Measurements from ENCODE around the gene SEC14L3.
"Not testable (repeated sequence)": the region's sequence is repeated elsewhere in the genome, so short reads cannot be mapped to it uniquely, and the experiment has no call there.

The SEC14L3 gene

GRCh38 chr22:30486661-30487115 is 14.9 kb upstream of the SEC14L3 start:
- in situ Hi-C loops (cut with MboI; ENCODE audit: low sequenced_read_pairs) = no loop called here

- in situ Hi-C loops (cut with MboI; ENCODE audit: low sequenced_read_pairs) = no loop called here
Measured at GRCh38 chr22:30486118-30486517, 14.3 kb upstream of the SEC14L3 start.

GRCh38 chr22:30485362-30485988 is 13.7 kb upstream of the SEC14L3 start:
- in situ Hi-C loops (cut with MboI; ENCODE audit: low sequenced_read_pairs) = no loop called here

DNA sequence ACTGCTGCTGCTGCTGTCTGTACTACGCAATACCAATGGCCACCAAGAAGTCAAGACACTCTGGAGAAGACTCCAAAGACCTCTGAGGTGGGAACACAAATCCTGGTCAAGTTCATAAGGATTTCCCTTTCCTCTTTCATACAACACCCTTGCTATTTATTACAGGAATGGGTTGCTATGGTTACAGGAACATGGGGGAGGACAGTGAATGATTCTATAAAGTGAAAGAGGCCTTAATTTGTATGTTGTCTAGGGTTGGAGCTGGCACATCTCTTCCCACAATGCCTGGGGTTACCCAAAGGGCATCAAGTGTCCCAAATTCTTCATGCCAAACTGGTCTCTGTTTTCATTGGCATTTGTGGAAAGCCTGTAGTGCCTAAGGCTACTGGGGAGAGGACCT is 11.4 kb upstream of the SEC14L3 start:
- in situ Hi-C loops (cut with MboI; ENCODE audit: low sequenced_read_pairs) = no loop called here

GRCh38 chr22:30481711-30482110 is 9.9 kb upstream of the SEC14L3 start:
- in situ Hi-C loops (cut with MboI; ENCODE audit: low sequenced_read_pairs) = no loop called here

DNA sequence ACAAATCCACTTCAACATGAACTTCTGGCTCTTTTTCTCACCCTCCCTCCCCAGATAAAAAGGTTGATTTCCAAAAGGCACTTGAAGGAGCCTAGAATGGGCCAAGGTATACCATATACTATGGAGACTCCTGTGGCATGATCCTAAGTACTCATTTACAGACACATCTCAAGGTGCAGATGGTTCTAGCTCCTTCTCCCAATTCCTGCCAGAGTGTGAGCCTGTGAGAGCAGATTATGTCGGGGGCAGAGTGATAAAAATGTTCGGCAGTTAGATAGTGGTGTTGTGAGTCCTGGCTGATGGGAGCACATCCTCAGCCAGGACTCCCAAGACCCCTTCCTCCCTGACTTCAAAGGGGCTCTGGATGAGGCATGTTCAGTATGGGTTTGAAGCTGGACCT is 8.2 kb upstream of the SEC14L3 start:
- in situ Hi-C loops (cut with MboI; ENCODE audit: low sequenced_read_pairs) = no loop called here

GRCh38 chr22:30474683-30475424 is 3.0 kb upstream of the SEC14L3 start:
- in situ Hi-C loops (cut with MboI; ENCODE audit: low sequenced_read_pairs) = no loop called here

GRCh38 chr22:30474121-30474520 is 2.3 kb upstream of the SEC14L3 start:
- in situ Hi-C loops (cut with MboI; ENCODE audit: low sequenced_read_pairs) = no loop called here

GRCh38 chr22:30472994-30473720 is 1.3 kb upstream of the SEC14L3 start:
- in situ Hi-C loops (cut with MboI; ENCODE audit: low sequenced_read_pairs) = no loop called here

GRCh38 chr22:30470655-30471054 is 1.2 kb downstream of the SEC14L3 start:
- in situ Hi-C loops (cut with MboI; ENCODE audit: low sequenced_read_pairs) = no loop called here

DNA sequence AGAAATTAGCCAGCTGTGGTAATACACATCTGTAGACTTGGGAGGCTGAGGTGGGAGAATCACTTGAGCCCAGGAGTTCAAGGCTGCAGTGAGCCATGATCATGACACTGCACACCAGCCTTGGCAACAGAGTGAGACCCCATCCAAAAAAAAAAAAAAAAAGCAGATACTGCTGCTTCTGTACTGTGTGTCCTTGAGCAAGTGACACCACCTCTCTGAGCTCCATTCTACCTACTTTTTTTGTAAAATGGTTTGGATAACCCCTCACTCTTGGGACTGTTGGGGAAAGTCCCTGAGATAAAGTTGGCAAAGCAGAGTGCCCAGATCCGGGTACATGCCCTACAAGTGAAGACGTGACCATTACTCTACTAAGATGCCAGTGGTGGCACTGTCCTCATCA is 2.7 kb downstream of the SEC14L3 start:
- in situ Hi-C loops (cut with MboI; ENCODE audit: low sequenced_read_pairs) = no loop called here

- in situ Hi-C loops (cut with MboI; ENCODE audit: low sequenced_read_pairs) = not testable (repeated sequence)
Measured at GRCh38 chr22:30460555-30460954, 11.3 kb downstream of the SEC14L3 start.

DNA sequence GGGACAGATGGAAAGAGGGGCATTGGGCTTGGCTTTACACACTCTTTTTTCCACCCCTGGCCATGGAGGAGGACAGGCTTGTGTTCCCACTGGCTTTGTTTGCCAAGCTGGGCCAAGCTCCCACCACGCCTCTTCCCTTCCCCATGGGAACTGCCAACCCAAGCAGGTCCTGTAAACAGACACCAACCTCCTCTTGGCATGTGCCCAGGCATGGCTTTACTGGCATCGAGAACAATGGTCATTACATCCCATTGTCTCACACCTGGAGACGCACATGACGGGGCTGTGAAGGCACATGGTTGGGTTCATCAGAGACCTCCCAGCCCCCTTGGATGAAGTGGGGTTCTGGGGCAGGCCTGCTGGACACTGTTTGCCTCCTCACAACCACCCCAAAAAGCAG is 11.7 kb downstream of the SEC14L3 start:
- in situ Hi-C loops (cut with MboI; ENCODE audit: low sequenced_read_pairs) = no loop called here

DNA sequence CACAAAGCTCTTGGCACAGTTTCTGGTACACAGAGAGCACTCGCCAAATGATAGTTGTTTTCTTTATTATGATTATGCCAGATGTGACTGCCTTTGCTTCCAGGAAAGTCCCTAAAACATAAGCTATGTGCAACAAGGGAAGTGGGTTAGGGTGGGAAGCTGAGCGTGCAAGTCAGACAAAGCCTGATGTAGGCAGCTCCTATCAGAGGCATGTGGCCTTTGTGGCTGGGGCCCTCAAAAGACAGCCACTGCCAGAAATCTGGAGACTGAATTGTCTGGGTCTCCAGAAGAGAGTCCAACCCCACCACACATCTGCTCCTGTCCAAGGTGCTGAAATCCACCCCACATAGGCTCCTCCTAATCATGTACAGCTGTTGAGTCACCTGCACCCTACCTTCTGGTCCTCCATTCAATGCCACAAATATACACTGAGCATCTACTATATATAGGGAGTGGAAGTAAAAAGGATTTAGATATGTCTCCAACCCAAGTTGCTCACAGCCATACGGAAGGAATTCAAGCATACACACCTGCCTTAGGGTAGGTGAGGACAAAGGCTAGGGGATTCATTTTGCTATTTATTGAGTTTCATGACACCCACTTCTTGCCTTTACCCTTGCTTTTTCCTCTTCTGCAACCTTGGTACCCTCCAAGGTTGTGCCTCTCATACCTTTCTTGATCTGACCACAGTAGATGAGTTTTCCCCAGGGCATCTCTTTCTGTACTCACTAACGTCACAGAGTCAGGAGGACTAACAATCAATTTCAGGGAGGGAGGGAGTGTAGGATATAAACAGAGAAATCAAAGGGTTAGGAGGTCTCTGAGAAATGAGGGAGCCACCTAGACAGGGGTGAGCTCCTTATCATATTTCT is 12.4 kb downstream of the SEC14L3 start:
- in situ Hi-C loops (cut with MboI; ENCODE audit: low sequenced_read_pairs) = no loop called here

GRCh38 chr22:30457981-30458380 is 13.8 kb downstream of the SEC14L3 start:
- in situ Hi-C loops (cut with MboI; ENCODE audit: low sequenced_read_pairs) = no loop called here

DNA sequence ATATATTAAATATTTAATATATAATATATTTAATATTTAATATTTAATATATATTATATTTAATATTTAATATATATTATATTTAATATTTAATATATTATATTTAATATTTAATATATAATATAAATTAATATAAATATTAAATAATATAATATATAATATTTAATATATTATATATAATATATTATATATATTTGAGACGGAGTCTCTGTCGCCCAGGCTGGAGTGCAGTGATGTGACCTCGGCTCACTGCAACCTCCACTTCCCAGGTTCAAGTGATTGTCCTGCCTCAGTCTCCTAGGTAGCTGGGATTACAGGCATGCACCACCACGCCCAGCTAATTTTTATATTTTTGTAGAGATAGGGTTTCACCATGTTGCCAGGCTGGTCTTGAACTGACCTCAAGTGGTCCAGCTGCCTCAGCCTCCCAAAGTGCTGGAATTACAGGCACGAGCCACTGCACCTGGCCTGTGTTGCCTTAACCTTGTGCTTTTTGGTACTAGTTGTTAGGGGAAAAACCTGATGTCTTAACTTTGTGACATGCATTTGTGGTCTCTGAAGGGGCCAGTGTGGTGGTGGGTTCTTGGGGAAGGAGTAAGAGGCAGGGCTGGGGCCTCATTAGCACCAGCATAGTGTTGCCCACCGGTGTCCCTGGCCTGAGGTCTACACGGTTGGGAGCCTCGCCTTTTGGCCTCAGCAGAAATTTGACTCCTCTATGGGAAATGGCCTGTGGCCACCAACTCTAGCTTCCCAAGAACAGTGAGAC is 16.6 kb downstream of the SEC14L3 start:
- in situ Hi-C loops (cut with MboI; ENCODE audit: low sequenced_read_pairs) = no loop called here

GRCh38 chr22:30453731-30454510 is 17.9 kb downstream of the SEC14L3 start:
- in situ Hi-C loops (cut with MboI; ENCODE audit: low sequenced_read_pairs) = no loop called here

GRCh38 chr22:30452861-30453260 is 19.0 kb downstream of the SEC14L3 start:
- in situ Hi-C loops (cut with MboI; ENCODE audit: low sequenced_read_pairs) = no loop called here

- in situ Hi-C loops (cut with MboI; ENCODE audit: low sequenced_read_pairs) = not testable (repeated sequence)
Measured at GRCh38 chr22:30451488-30451887, 20.3 kb downstream of the SEC14L3 start.

All from HL-60/S4 treated with retinoic acid at 250 ng/mL for 4 days and 3 days (cell line).